ENCODE data around the gene CFC1. TPM values are rescaled to one million over a fixed set of nuclear protein-coding genes. Genes with fewer than 3 reads are reported as not detected.
"Not testable (repeated sequence)": the region's sequence is repeated elsewhere in the genome, so short reads cannot be mapped to it uniquely, and the experiment has no call there.

Gene CFC1
- total RNA-seq, 1 donor from 2014 or later, result not detected

- H3K9me3 ChIP-seq (ENCODE audit: low read depth); H3K36me3 Mint-ChIP-seq; H3K36me3 ChIP-seq; H3K9ac ChIP-seq; H3K4me1 ChIP-seq; H3K27me3 ChIP-seq; H3K79me2 ChIP-seq (ENCODE audit: low read depth); H3K4me3 Mint-ChIP-seq; H3K4me1 Mint-ChIP-seq; H4K20me1 ChIP-seq (ENCODE audit: low read depth); H2AFZ ChIP-seq (replicated peaks); H3K4me2 ChIP-seq; H3K4me3 ChIP-seq; H3K27me3 Mint-ChIP-seq (ENCODE audit: insufficient read depth, low read depth); DNase-seq (ENCODE audit: low spot score); H3K27ac ChIP-seq; H3K9me3 Mint-ChIP-seq; H3K27ac Mint-ChIP-seq; H3F3A ChIP-seq (ENCODE audit: low read depth): not testable (repeated sequence)
Measured at GRCh38 chr2:130608276-130609001, 9.1 kb upstream of the CFC1 start.

- not testable (repeated sequence) for H3F3A ChIP-seq (ENCODE audit: low read depth); H3K9me3 Mint-ChIP-seq; H3K36me3 Mint-ChIP-seq
Measured at GRCh38 chr2:130601648-130602302, 2.4 kb upstream of the CFC1 start.

GRCh38 chr2:130599926-130600325 is 551 bp upstream of the CFC1 start:
- not testable (repeated sequence) for H3K27me3 ChIP-seq; H3K36me3 Mint-ChIP-seq; H3K4me3 ChIP-seq; H3K27ac Mint-ChIP-seq; H3K36me3 ChIP-seq; H3K9me3 ChIP-seq (ENCODE audit: low read depth); H3K9me3 Mint-ChIP-seq; H3K4me1 Mint-ChIP-seq; H3K27ac ChIP-seq; H4K20me1 ChIP-seq (ENCODE audit: low read depth); H2AFZ ChIP-seq (replicated peaks); DNase-seq (ENCODE audit: low spot score); H3K79me2 ChIP-seq (ENCODE audit: low read depth); H3K4me3 Mint-ChIP-seq; H3K27me3 Mint-ChIP-seq (ENCODE audit: insufficient read depth, low read depth); H3K9ac ChIP-seq; H3K4me1 ChIP-seq; H3K4me2 ChIP-seq; H3F3A ChIP-seq (ENCODE audit: low read depth)

More at GRCh38 chr2:130601648-130602302, 2.4 kb upstream of the CFC1 start:
- not testable (repeated sequence) for H3K9ac ChIP-seq; H3K27me3 ChIP-seq; H3K36me3 ChIP-seq; DNase-seq (ENCODE audit: low spot score); H3K27ac ChIP-seq; H2AFZ ChIP-seq (replicated peaks); H3K4me1 Mint-ChIP-seq; H3K4me3 ChIP-seq; H4K20me1 ChIP-seq (ENCODE audit: low read depth); H3K4me1 ChIP-seq; H3K9me3 ChIP-seq (ENCODE audit: low read depth); H3K79me2 ChIP-seq (ENCODE audit: low read depth); H3K4me3 Mint-ChIP-seq; H3K27ac Mint-ChIP-seq; H3K27me3 Mint-ChIP-seq (ENCODE audit: insufficient read depth, low read depth); H3K4me2 ChIP-seq

GRCh38 chr2:130598463-130598862 is 912 bp downstream of the CFC1 start:
- not testable (repeated sequence) for H3K4me1 ChIP-seq; H3K9me3 ChIP-seq (ENCODE audit: low read depth); H3K27ac ChIP-seq; H3K9ac ChIP-seq; H3K4me2 ChIP-seq; H3K27me3 ChIP-seq; H3K79me2 ChIP-seq (ENCODE audit: low read depth); H2AFZ ChIP-seq (replicated peaks); H3K4me3 ChIP-seq; H3K36me3 ChIP-seq; H3K9me3 Mint-ChIP-seq; H3K27ac Mint-ChIP-seq; H4K20me1 ChIP-seq (ENCODE audit: low read depth); DNase-seq (ENCODE audit: low spot score); H3K27me3 Mint-ChIP-seq (ENCODE audit: insufficient read depth, low read depth); H3F3A ChIP-seq (ENCODE audit: low read depth); H3K4me3 Mint-ChIP-seq; H3K36me3 Mint-ChIP-seq; H3K4me1 Mint-ChIP-seq
- peak; percentile 39 for TF ChIP-seq EZH2 (IDR thresholded peaks at IDR 0.05)

- not testable (repeated sequence) for H3K9me3 Mint-ChIP-seq; H4K20me1 ChIP-seq (ENCODE audit: low read depth); H3F3A ChIP-seq (ENCODE audit: low read depth); H3K27me3 ChIP-seq; H3K36me3 ChIP-seq; H2AFZ ChIP-seq (replicated peaks); H3K9ac ChIP-seq; H3K27me3 Mint-ChIP-seq (ENCODE audit: insufficient read depth, low read depth); H3K9me3 ChIP-seq (ENCODE audit: low read depth); H3K36me3 Mint-ChIP-seq; H3K79me2 ChIP-seq (ENCODE audit: low read depth); H3K4me1 ChIP-seq; H3K4me2 ChIP-seq; H3K27ac Mint-ChIP-seq; DNase-seq (ENCODE audit: low spot score); H3K4me3 Mint-ChIP-seq; H3K4me3 ChIP-seq; H3K27ac ChIP-seq; H3K4me1 Mint-ChIP-seq
Measured at GRCh38 chr2:130597994-130598393, 1.4 kb downstream of the CFC1 start.

GRCh38 chr2:130596757-130597156 is 2.6 kb downstream of the CFC1 start:
- not testable (repeated sequence) for H3K27me3 Mint-ChIP-seq (ENCODE audit: insufficient read depth, low read depth); H3K9ac ChIP-seq; DNase-seq (ENCODE audit: low spot score); H3K4me3 ChIP-seq; H3K27ac ChIP-seq; H3K9me3 Mint-ChIP-seq; H3K27ac Mint-ChIP-seq; H3F3A ChIP-seq (ENCODE audit: low read depth); H3K4me1 Mint-ChIP-seq; H3K4me1 ChIP-seq; H3K27me3 ChIP-seq; H3K79me2 ChIP-seq (ENCODE audit: low read depth); H4K20me1 ChIP-seq (ENCODE audit: low read depth); H2AFZ ChIP-seq (replicated peaks); H3K9me3 ChIP-seq (ENCODE audit: low read depth); H3K4me2 ChIP-seq; H3K4me3 Mint-ChIP-seq; H3K36me3 ChIP-seq; H3K36me3 Mint-ChIP-seq

GRCh38 chr2:130594011-130594410 is 5.4 kb downstream of the CFC1 start:
- not testable (repeated sequence) for H3K27ac Mint-ChIP-seq; H3K4me3 Mint-ChIP-seq; H3K27ac ChIP-seq; H3K79me2 ChIP-seq (ENCODE audit: low read depth); H3K9me3 ChIP-seq (ENCODE audit: low read depth); H3K36me3 ChIP-seq; H3K27me3 Mint-ChIP-seq (ENCODE audit: insufficient read depth, low read depth); H3K9ac ChIP-seq; H3K4me1 Mint-ChIP-seq; H3K27me3 ChIP-seq; H3K4me2 ChIP-seq; H3K4me1 ChIP-seq; H3K9me3 Mint-ChIP-seq; H3F3A ChIP-seq (ENCODE audit: low read depth); H3K4me3 ChIP-seq; DNase-seq (ENCODE audit: low spot score); H4K20me1 ChIP-seq (ENCODE audit: low read depth); H2AFZ ChIP-seq (replicated peaks); H3K36me3 Mint-ChIP-seq

GRCh38 chr2:130592791-130593414 is 6.5 kb downstream of the CFC1 start:
- not testable (repeated sequence) for H3F3A ChIP-seq (ENCODE audit: low read depth); H3K27ac Mint-ChIP-seq; H3K27me3 Mint-ChIP-seq (ENCODE audit: insufficient read depth, low read depth); H3K27me3 ChIP-seq; H4K20me1 ChIP-seq (ENCODE audit: low read depth); H3K9ac ChIP-seq; H3K36me3 ChIP-seq; H2AFZ ChIP-seq (replicated peaks); H3K4me1 Mint-ChIP-seq; H3K4me1 ChIP-seq; H3K9me3 Mint-ChIP-seq; DNase-seq (ENCODE audit: low spot score); H3K27ac ChIP-seq; H3K36me3 Mint-ChIP-seq; H3K79me2 ChIP-seq (ENCODE audit: low read depth); H3K9me3 ChIP-seq (ENCODE audit: low read depth); H3K4me3 ChIP-seq; H3K4me2 ChIP-seq; H3K4me3 Mint-ChIP-seq

Measured in neural progenitor cell (in vitro differentiated cells).